SK-N-SH (cell line): ENCODE measurements around the gene BOLL. TPM values are rescaled to one million over a fixed set of nuclear protein-coding genes. Genes with fewer than 3 reads are reported as not detected.

Experiments used
- CTCF ChIA-PET: fragments of 300-600, 350-600 bp; formaldehyde crosslinking; extraction: SDS; loops from one replicate; lab custom pipeline; 2021; lab: Yijun Ruan, JAX
- POLR2A ChIA-PET: fragments of 350-600 bp; sonication (Branson Sonifier 250); formaldehyde crosslinking; extraction: SDS; loops from one replicate; lab custom pipeline; 2020; ENCODE audit warnings: antibody characterized with exemption, inconsistent platforms; lab: Yijun Ruan, JAX
- DNase-seq: peaks from one replicate; pipeline ENCODE4 v3.0.0; 2012
- H2AFZ ChIP-seq: fragments of 200-600 bp; sonication (generic); 2 replicates; pipeline ENCODE4 v1.8.1; 2016; ENCODE audit warnings: antibody characterized with exemption, mild to moderate bottlenecking, low read depth
- H3F3A ChIP-seq: fragments of 200-600 bp; sonication (generic); replicated peaks from 2 replicates; pipeline ENCODE3; 2016; ENCODE audit warnings: antibody characterized with exemption, mild to moderate bottlenecking; ENCODE audit not compliant: insufficient read depth
- H3K27ac ChIP-seq, 2 experiments: fragments of 200-500 bp in 1 of 2; fragments of 200-600 bp in 1 of 2; sonication (Bioruptor generic) in 1 of 2; sonication (generic), shearing (Covaris generic) in 1 of 2; 2 replicates each; pipeline versions ENCODE4 v1.5.1 to v1.6.1; 2014 to 2016; ENCODE audit warnings: low read depth in 2 of 2, inconsistent platforms in 1 of 2, low read length in 1 of 2, mild to moderate bottlenecking in 1 of 2, mixed read lengths in 1 of 2
- H3K27me3 ChIP-seq: fragments of 200-600 bp; sonication (generic), shearing (Covaris generic); 2 replicates; pipeline ENCODE4 v1.6.1; 2016; ENCODE audit warnings: mixed run types; ENCODE audit not compliant: insufficient read depth
- H3K36me3 ChIP-seq, 2 experiments: fragments of 200-500 bp in 1 of 2; fragments of 200-600 bp in 1 of 2; sonication (Bioruptor generic) in 1 of 2; sonication (generic) in 1 of 2; replicated peaks in 1 of 2; 2 replicates each; pipeline versions ENCODE3 to v1.5.1; 2014 to 2016; ENCODE audit warnings: low read length in 1 of 2, mild to moderate bottlenecking in 1 of 2; ENCODE audit not compliant: insufficient read depth in 2 of 2, control insufficient read depth in 1 of 2
- H3K4me1 ChIP-seq, 2 experiments: fragments of 200-500 bp in 1 of 2; fragments of 200-600 bp in 1 of 2; sonication (Bioruptor generic) in 1 of 2; sonication (generic), shearing (Covaris generic) in 1 of 2; 2 replicates each; pipeline versions ENCODE4 v1.5.1 to v1.6.1; 2014 to 2016; ENCODE audit warnings: low read depth in 1 of 2, low read length in 1 of 2, mixed run types in 1 of 2; ENCODE audit not compliant: insufficient read depth in 2 of 2, control insufficient read depth in 1 of 2
- H3K4me2 ChIP-seq: fragments of 200-600 bp; sonication (generic), shearing (Covaris generic); 2 replicates; pipeline ENCODE4 v1.6.1; 2017; ENCODE audit warnings: mixed run types
- H3K4me3 ChIP-seq, 2 experiments: fragments of 200-500 bp in 1 of 2; fragments of 200-600 bp in 1 of 2; sonication (Bioruptor generic) in 1 of 2; sonication (generic), shearing (Covaris generic) in 1 of 2; 2 replicates each; pipeline versions ENCODE4 v1.5.1 to v1.8.1; 2014 to 2016; ENCODE audit warnings: low read depth in 2 of 2, inconsistent platforms in 1 of 2, low read length in 1 of 2, mild to moderate bottlenecking in 1 of 2, mixed read lengths in 1 of 2, moderate library complexity in 1 of 2
- H3K79me2 ChIP-seq: fragments of 200-600 bp; sonication (generic); 2 replicates; pipeline ENCODE4 v1.8.1; 2017; ENCODE audit warnings: mild to moderate bottlenecking; ENCODE audit not compliant: insufficient read depth
- H3K9ac ChIP-seq: fragments of 200-600 bp; sonication (generic); 2 replicates; pipeline ENCODE4 v1.6.1; 2017; ENCODE audit warnings: mixed run types
- H3K9me2 ChIP-seq: fragments of 200-600 bp; sonication (generic); 2 replicates; pipeline ENCODE4 v1.6.1; 2017; ENCODE audit warnings: mixed run types
- H3K9me3 ChIP-seq: fragments of 200-600 bp; sonication (generic); 2 replicates; pipeline ENCODE4 v1.6.1; 2017; ENCODE audit warnings: mixed run types, mild to moderate bottlenecking, moderate library complexity
- H4K20me1 ChIP-seq: fragments of 200-600 bp; sonication (generic); 2 replicates; pipeline ENCODE4 v1.6.1; 2017; ENCODE audit warnings: mild to moderate bottlenecking, mixed run types; ENCODE audit not compliant: insufficient read depth
- ELF1 ChIP-seq: IDR thresholded peaks from 2 replicates; pipeline ENCODE4 v1.4.0; 2012
- FOSL2 ChIP-seq: IDR thresholded peaks from 2 replicates; pipeline ENCODE4 v1.4.0; 2012; ENCODE audit warnings: low read depth, mild to moderate bottlenecking, moderate library complexity, borderline replicate concordance
- GATA2 ChIP-seq: sonication (generic); formaldehyde crosslinking; IDR thresholded peaks from 2 replicates; pipeline ENCODE4 v1.5.0; 2020; ENCODE audit warnings: mild to moderate bottlenecking, missing genetic modification reagents
- NFIC ChIP-seq: IDR thresholded peaks from 2 replicates; pipeline ENCODE4 v1.4.0; 2012; ENCODE audit warnings: borderline replicate concordance
- NRF1 ChIP-seq: IDR thresholded peaks from 2 replicates; pipeline ENCODE4 v1.6.1; 2012; ENCODE audit warnings: low read depth, mild to moderate bottlenecking, low read length
- PBX3 ChIP-seq: IDR thresholded peaks from 2 replicates; pipeline ENCODE4; 2012
- POLR2AphosphoS5 ChIP-seq: IDR thresholded peaks from 2 replicates; pipeline ENCODE4 v1.6.1; 2012; ENCODE audit warnings: low read depth, low read length
- RCOR1 ChIP-seq: fragments of 150-350 bp; IDR thresholded peaks from 2 replicates; pipeline ENCODE4 v1.6.1; 2017; ENCODE audit warnings: antibody characterized with exemption, low read length
- RFX5 ChIP-seq: IDR thresholded peaks from 2 replicates; pipeline ENCODE4 v1.6.1; 2012; ENCODE audit warnings: mild to moderate bottlenecking, improper control_type of control experiment, low read length
- RXRA ChIP-seq: IDR thresholded peaks from 2 replicates; pipeline ENCODE4 v1.4.0; 2012; ENCODE audit warnings: low read depth, mild to moderate bottlenecking, borderline replicate concordance
- SIN3A ChIP-seq: IDR thresholded peaks from 2 replicates; pipeline ENCODE4 v1.6.1; 2012; ENCODE audit warnings: low read depth, mild to moderate bottlenecking, low read length, moderate library complexity, borderline replicate concordance
- USF1 ChIP-seq: IDR thresholded peaks from 2 replicates; pipeline ENCODE4 v1.4.0; 2012; ENCODE audit warnings: low read depth, borderline replicate concordance
- YY1 ChIP-seq: IDR thresholded peaks from 2 replicates; pipeline ENCODE4 v1.4.0; 2012; ENCODE audit warnings: low read depth, mild to moderate bottlenecking
- WGBS: methylation state at CpG from one replicate; pipeline ENCODE4 v1.1.6; 2017; ENCODE audit warnings: low lambda C conversion rate; 5-methylcytosine and 5-hydroxymethylcytosine counted together
- polyA plus RNA-seq, 3 experiments: library from polyadenylated mRNA; depleted of rRNA; stranded (reverse); fragments of >200 nt; gene quantifications; 2 replicates each; pipeline ENCODE4 v1.2.3, GENCODE V29; 2012
- TF ChIP-seq, protein P1 (sequence below): IDR thresholded peaks from 2 replicates; pipeline ENCODE4 v1.6.1; 2012; ENCODE audit warnings: mild to moderate bottlenecking, low read depth, low read length, moderate library complexity
- TF ChIP-seq, protein P2 (sequence below): fragments of 150-350 bp; IDR thresholded peaks from 2 replicates; pipeline ENCODE4 v1.6.1; 2017; ENCODE audit warnings: antibody characterized with exemption, low read length, low read depth, borderline replicate concordance

The BOLL gene
- polyA plus RNA-seq, 1 of the 3 experiments (the other 2 are of a cell fraction) = not detected

DNA sequence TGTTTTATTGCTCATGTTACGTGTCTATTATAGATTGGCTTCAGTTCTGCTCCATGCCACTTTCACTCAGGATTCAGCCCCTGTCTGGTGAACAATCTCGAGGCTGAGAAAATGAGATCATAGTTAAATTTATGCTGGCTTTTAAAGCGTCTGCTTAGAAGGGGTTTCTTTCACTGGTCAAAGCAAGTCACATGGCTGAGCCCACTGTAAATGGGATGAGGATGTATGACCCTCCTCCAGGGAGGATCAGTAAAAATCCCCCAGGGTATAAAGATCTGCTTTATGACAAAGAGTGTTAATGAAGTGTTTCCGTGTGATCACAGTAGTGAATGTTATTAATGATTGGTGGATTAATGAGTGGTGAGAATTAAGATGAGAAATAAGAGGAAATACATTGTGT lies 13.1 kb upstream of the BOLL start (continued):
- TF ChIP-seq, protein P1, sequence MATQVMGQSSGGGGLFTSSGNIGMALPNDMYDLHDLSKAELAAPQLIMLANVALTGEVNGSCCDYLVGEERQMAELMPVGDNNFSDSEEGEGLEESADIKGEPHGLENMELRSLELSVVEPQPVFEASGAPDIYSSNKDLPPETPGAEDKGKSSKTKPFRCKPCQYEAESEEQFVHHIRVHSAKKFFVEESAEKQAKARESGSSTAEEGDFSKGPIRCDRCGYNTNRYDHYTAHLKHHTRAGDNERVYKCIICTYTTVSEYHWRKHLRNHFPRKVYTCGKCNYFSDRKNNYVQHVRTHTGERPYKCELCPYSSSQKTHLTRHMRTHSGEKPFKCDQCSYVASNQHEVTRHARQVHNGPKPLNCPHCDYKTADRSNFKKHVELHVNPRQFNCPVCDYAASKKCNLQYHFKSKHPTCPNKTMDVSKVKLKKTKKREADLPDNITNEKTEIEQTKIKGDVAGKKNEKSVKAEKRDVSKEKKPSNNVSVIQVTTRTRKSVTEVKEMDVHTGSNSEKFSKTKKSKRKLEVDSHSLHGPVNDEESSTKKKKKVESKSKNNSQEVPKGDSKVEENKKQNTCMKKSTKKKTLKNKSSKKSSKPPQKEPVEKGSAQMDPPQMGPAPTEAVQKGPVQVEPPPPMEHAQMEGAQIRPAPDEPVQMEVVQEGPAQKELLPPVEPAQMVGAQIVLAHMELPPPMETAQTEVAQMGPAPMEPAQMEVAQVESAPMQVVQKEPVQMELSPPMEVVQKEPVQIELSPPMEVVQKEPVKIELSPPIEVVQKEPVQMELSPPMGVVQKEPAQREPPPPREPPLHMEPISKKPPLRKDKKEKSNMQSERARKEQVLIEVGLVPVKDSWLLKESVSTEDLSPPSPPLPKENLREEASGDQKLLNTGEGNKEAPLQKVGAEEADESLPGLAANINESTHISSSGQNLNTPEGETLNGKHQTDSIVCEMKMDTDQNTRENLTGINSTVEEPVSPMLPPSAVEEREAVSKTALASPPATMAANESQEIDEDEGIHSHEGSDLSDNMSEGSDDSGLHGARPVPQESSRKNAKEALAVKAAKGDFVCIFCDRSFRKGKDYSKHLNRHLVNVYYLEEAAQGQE = no peak
- no peak for TF ChIP-seq RXRA

- DNase-seq = no peak
- Histone ChIP-seq H3K4me2 (no peak overlapping the region), H3K27ac (no peak overlapping the region), H3F3A (no peaks in the 10 kb centered on the region), H3K79me2 (no peaks in the 10 kb centered on the region), H3K9ac (no peak overlapping the region)
- TF ChIP-seq NFIC (no peak), RCOR1 (no peak), RFX5 (no peak), PBX3 (no peak), YY1 (no peak)
- TF ChIP-seq, all 33 proteins: peak for 0
- H3K27me3 ChIP-seq = no peaks in the 10 kb centered on the region
- no peaks in the 10 kb centered on the region for H3K9me2 ChIP-seq
- POLR2A ChIA-PET = no interaction called here
- H3K4me3 ChIP-seq = no peak overlapping the region
- no peaks in the 10 kb centered on the region for H3K36me3 ChIP-seq
- CTCF ChIA-PET = interaction anchor here (0.7 to 1.9 kb wide), 5 partner anchors 9 to 501 kb away, joined by 3 to 9 read pairs (median 4); partner anchors contain the start of gene PLCL1
- no peaks in the 10 kb centered on the region; a peak in 1 of 4 replicates for H3K4me1 ChIP-seq
- H3K9me3 ChIP-seq = no peaks in the 10 kb centered on the region; the same call in 1 of the 2 replicates
- H4K20me1 ChIP-seq = no peaks in the 10 kb centered on the region
- H2AFZ ChIP-seq = no peak overlapping the region
Measured at GRCh38 chr2:197795277-197795676, 10.2 kb upstream of the BOLL start.

DNA sequence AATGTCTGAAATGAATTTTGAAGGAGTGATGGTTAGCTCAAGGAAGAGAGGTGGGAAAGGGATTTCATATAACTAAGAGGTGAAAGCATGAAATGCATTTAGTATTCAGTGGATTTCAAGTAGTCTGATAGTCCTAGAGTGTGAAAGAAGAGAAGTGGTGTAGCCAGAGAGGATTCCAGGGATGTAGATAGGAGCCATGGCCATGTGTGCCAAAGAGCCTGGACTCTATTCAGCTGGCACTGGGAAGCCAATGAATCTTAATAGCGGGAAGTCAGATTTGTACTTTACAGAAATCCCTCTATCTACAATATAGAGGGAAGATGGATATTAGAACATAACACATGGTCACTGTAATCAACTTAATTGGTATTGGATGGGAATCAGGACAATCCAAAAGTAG lies 8.3 kb upstream of the BOLL start:
- Histone ChIP-seq H2AFZ (no peak overlapping the region), H3K4me2 (no peak overlapping the region), H3K9me2 (no peaks in the 10 kb centered on the region), H3F3A (no peaks in the 10 kb centered on the region), H4K20me1 (no peaks in the 10 kb centered on the region), H3K36me3 (no peaks in the 10 kb centered on the region), H3K9me3 (no peaks in the 10 kb centered on the region; the same call in 1 of the 2 replicates), H3K79me2 (no peaks in the 10 kb centered on the region), H3K27ac (no peak overlapping the region), H3K27me3 (no peaks in the 10 kb centered on the region), H3K4me3 (no peak overlapping the region), H3K9ac (no peak overlapping the region), H3K4me1 (no peaks in the 10 kb centered on the region)
- ChIA-PET POLR2A (no interaction called here), CTCF (interaction anchor here (1.2 to 1.9 kb wide), 5 partner anchors 7 to 516 kb away, joined by 4 to 9 read pairs (median 4); partner anchors contain the start of gene PLCL1)
- 100% methylated on average over 1 of the region's 1 CpG for whole genome bisulfite sequencing
- no peak for DNase-seq
- TF ChIP-seq NRF1 (no peak), GATA2 (CRISPR knock-in tag) (no peak), FOSL2 (no peak), POLR2AphosphoS5 (no peak), USF1 (no peak), SIN3A (no peak), ELF1 (no peak), RCOR1 (no peak)
- TF ChIP-seq, protein P2, sequence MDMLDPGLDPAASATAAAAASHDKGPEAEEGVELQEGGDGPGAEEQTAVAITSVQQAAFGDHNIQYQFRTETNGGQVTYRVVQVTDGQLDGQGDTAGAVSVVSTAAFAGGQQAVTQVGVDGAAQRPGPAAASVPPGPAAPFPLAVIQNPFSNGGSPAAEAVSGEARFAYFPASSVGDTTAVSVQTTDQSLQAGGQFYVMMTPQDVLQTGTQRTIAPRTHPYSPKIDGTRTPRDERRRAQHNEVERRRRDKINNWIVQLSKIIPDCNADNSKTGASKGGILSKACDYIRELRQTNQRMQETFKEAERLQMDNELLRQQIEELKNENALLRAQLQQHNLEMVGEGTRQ = no peak
